Parathyroid adenoma (tissue), 2 donors: ENCODE results near the gene PCYOX1L.

Experiments
- H2AFZ ChIP-seq: fragments of 300-600 bp; sonication (generic); one replicate; pipeline ENCODE4 v1.7.0; 2017; ENCODE audit warnings: antibody characterized with exemption, mild to moderate bottlenecking
- H3K27ac ChIP-seq: fragments of 300-600 bp; sonication (generic); one replicate; pipeline ENCODE4 v1.7.0; 2017
- H3K27me3 ChIP-seq: fragments of 300-600 bp; sonication (generic); one replicate; pipeline ENCODE4 v1.7.0; 2017; ENCODE audit warnings: low read length; ENCODE audit not compliant: control insufficient read depth, insufficient read depth
- H3K36me3 ChIP-seq: fragments of 300-600 bp; sonication (generic); one replicate; pipeline ENCODE4 v1.7.0; 2017; ENCODE audit warnings: low read length; ENCODE audit not compliant: control insufficient read depth, insufficient read depth
- H3K4me1 ChIP-seq: fragments of 300-600 bp; sonication (generic); one replicate; pipeline ENCODE4 v1.7.0; 2017; ENCODE audit warnings: control low read depth
- H3K4me2 ChIP-seq: fragments of 300-600 bp; sonication (generic); one replicate; pipeline ENCODE4 v1.7.0; 2017; ENCODE audit warnings: low read length
- H3K4me3 ChIP-seq: fragments of 300-600 bp; sonication (generic); one replicate; pipeline ENCODE4 v1.7.0; 2017; ENCODE audit warnings: low read depth, low read length
- H3K79me2 ChIP-seq: fragments of 300-600 bp; sonication (generic); one replicate; pipeline ENCODE4 v1.7.0; 2017; ENCODE audit warnings: control low read depth
- H3K9ac ChIP-seq: fragments of 300-600 bp; sonication (generic); one replicate; pipeline ENCODE4 v1.7.0; 2017; ENCODE audit warnings: mild to moderate bottlenecking
- H3K9me3 ChIP-seq: fragments of 300-600 bp; sonication (generic); one replicate; pipeline ENCODE4 v1.7.0; 2017; ENCODE audit warnings: low read length; ENCODE audit not compliant: control insufficient read depth
- CTCF ChIP-seq: fragments of 300-600 bp; sonication (generic); IDR thresholded peaks from one replicate; pipeline ENCODE4 v1.7.0; 2017; ENCODE audit warnings: antibody characterized with exemption, mild to moderate bottlenecking
- donor health status: primary hyperparathyroidism.

PCYOX1L gene

GRCh38 chr5:149382517-149383220 is 24.8 kb downstream of the PCYOX1L start:
- Histone ChIP-seq H3K9me3 (no peaks in the 10 kb centered on the region), H3K9ac (no peak overlapping the region), H3K27me3 (no peaks in the 10 kb centered on the region), H3K36me3 (no peaks in the 10 kb centered on the region), H2AFZ (no peak overlapping the region), H3K4me2 (no peak overlapping the region), H3K27ac (no peak overlapping the region), H3K4me3 (no peak overlapping the region), H3K79me2 (no peaks in the 10 kb centered on the region), H3K4me1 (no peaks in the 10 kb centered on the region)
- TF ChIP-seq CTCF = no peak

GRCh38 chr5:149383399-149383798 is 25.6 kb downstream of the PCYOX1L start:
- no peaks in the 10 kb centered on the region for H3K36me3 ChIP-seq
- H3K4me1 ChIP-seq = no peaks in the 10 kb centered on the region
- TF ChIP-seq CTCF = no peak
- no peak overlapping the region for H2AFZ ChIP-seq
- no peak overlapping the region for H3K4me2 ChIP-seq
- H3K9me3 ChIP-seq = no peaks in the 10 kb centered on the region
- H3K27ac ChIP-seq = no peak overlapping the region
- H3K4me3 ChIP-seq = no peak overlapping the region
- no peaks in the 10 kb centered on the region for H3K27me3 ChIP-seq
- no peak overlapping the region for H3K9ac ChIP-seq
- no peaks in the 10 kb centered on the region for H3K79me2 ChIP-seq

- H3K4me1 ChIP-seq = no peaks in the 10 kb centered on the region
These were observed 28.3 kb downstream of the PCYOX1L start for GRCh38 chr5:149386166-149386565.

DNA sequence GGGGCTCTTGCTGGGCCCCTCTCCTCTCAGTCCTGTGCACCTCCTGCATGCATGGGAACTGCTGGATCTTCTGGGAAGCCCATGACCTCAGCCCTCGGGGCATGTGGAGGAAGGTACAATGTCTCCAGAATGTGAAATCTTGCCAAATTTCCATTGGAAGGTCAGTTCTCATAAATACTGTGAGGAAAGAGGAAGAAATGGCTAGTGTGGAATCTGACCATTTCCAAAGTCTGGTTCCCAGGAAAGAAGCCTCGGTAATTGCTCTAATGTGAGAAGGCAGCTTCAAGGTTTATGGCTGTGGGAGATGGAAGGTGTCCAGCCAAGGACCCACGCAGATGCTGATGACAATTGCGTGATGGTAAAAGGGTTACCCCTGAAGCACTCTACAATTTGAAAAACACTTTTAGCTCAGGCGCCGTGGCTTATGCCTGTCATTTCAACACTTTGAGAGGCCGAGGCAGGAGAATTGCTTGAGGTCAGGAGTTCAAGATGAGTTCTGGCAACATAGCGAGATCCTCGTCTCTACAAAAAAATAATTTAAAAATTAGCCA is 29.3 kb downstream of the PCYOX1L start:
- H3K79me2 ChIP-seq = no peaks in the 10 kb centered on the region
- no peak for TF ChIP-seq CTCF
- H3K27ac ChIP-seq = no peak overlapping the region
- H3K36me3 ChIP-seq = no peaks in the 10 kb centered on the region
- no peak overlapping the region for H3K4me3 ChIP-seq
- no peaks in the 10 kb centered on the region for H3K4me1 ChIP-seq
- no peaks in the 10 kb centered on the region for H3K9me3 ChIP-seq
- no peak overlapping the region for H2AFZ ChIP-seq
- no peaks in the 10 kb centered on the region for H3K27me3 ChIP-seq
- H3K9ac ChIP-seq = no peak overlapping the region
- H3K4me2 ChIP-seq = no peak overlapping the region

More at GRCh38 chr5:149386166-149386565, 28.3 kb downstream of the PCYOX1L start:
- H3K27ac ChIP-seq = peak overlapping the region; percentile 44
- no peaks in the 10 kb centered on the region for H3K36me3 ChIP-seq
- TF ChIP-seq CTCF = no peak
- no peak overlapping the region for H3K4me2 ChIP-seq
- H2AFZ ChIP-seq = no peak overlapping the region
- no peaks in the 10 kb centered on the region for H3K9me3 ChIP-seq
- no peak overlapping the region for H3K9ac ChIP-seq
- no peak overlapping the region for H3K4me3 ChIP-seq
- no peaks in the 10 kb centered on the region for H3K27me3 ChIP-seq
- no peaks in the 10 kb centered on the region for H3K79me2 ChIP-seq

- no peak overlapping the region for H2AFZ ChIP-seq
- no peak overlapping the region for H3K9ac ChIP-seq
- no peaks in the 10 kb centered on the region for H3K36me3 ChIP-seq
- no peaks in the 10 kb centered on the region for H3K9me3 ChIP-seq
- H3K27me3 ChIP-seq = no peaks in the 10 kb centered on the region
- no peak for TF ChIP-seq CTCF
- no peak overlapping the region for H3K4me2 ChIP-seq
- H3K4me1 ChIP-seq = no peaks in the 10 kb centered on the region
- H3K27ac ChIP-seq = no peak overlapping the region
- no peak overlapping the region for H3K4me3 ChIP-seq
- no peaks in the 10 kb centered on the region for H3K79me2 ChIP-seq
These were observed 30.1 kb downstream of the PCYOX1L start for GRCh38 chr5:149387982-149388381.
